Right cardiac atrium (tissue), 5 donors: Measurements from ENCODE around the gene ARG2. TPM values are rescaled to one million over a fixed set of nuclear protein-coding genes. Genes with fewer than 3 reads are reported as not detected.

Experiments used
- ATAC-seq, 2 donors: fragments of 200-7000 bp; cut with Tn5 transposase; one replicate each; pipeline versions ENCODE4 v1.8.0 to v1.9.1; 2020; ENCODE audit warnings: moderate library complexity in 2 of 2, mild to moderate bottlenecking in 1 of 2
- DNase-seq, 3 donors: peaks; one replicate each; pipeline ENCODE4 v3.0.0-alpha.2; 2020
- H3K27ac ChIP-seq: one replicate; pipeline ENCODE4 v1.5.1; 2013; ENCODE audit warnings: mild to moderate bottlenecking, low read length, control low read depth, moderate library complexity
- H3K27me3 ChIP-seq: one replicate; pipeline ENCODE4 v1.6.1; 2013; ENCODE audit not compliant: control insufficient read depth, insufficient read depth
- H3K4me1 ChIP-seq: one replicate; pipeline ENCODE4 v1.6.1; 2013; ENCODE audit warnings: low read length; ENCODE audit not compliant: control insufficient read depth, insufficient read depth
- H3K4me3 ChIP-seq: one replicate; pipeline ENCODE4 v1.5.1; 2013; ENCODE audit warnings: low read length, control low read depth
- H3K9me3 ChIP-seq: one replicate; pipeline ENCODE4 v1.6.1; 2013; ENCODE audit warnings: low read length; ENCODE audit not compliant: control insufficient read depth
- WGBS: extraction: QIAGEN DNeasy Blood & Tissue Kit; methylation state at CpG from one replicate; pipeline ENCODE4 v1.1.7; 2013; 5-methylcytosine and 5-hydroxymethylcytosine counted together
- intact Hi-C, 4 donors: fragments of 100-400 bp; cut with DNase I; formaldehyde crosslinking; loops; one replicate each; pipeline versions ENCODE4 v1.11.0 to v1.14.0; 2022 to 2023
- polyA plus RNA-seq: library from polyadenylated mRNA; stranded (reverse); fragments of 200-250 nt; gene quantifications from one replicate; pipeline ENCODE4 v1.2.3, GENCODE V29; 2013
- total RNA-seq, 4 donors: library from RNA; stranded (reverse); fragmentation: NEBNext Ultra II Directional; extraction: Animal tissue kit (Norgen Biotek cat#: 25700); gene quantifications; one replicate each; pipeline ENCODE4 v1.2.1, GENCODE V29; 2021
- donor health status: healthy with polysubstance abuse.
- donor health status: DM: no; HTN: yes; CAD: no.
- donor health status: DM: no; HTN: no; CAD: no.
- donor health status: DM: no; HTN: yes; CAD: no; lungs with severe emphysema.
- donor health status: DM: yes; HTN: yes; CAD: no.

ARG2 gene
- total and polyA plus RNA-seq, 5 donors = 0.25 to 0.93 (median 0.61) TPM

GRCh38 chr14:67653651-67654280, 34.0 kb downstream of the ARG2 start:
- ATAC-seq (no peak), DNase-seq (no peak)
- Histone ChIP-seq H3K27me3 (no peaks in the 10 kb centered on the region), H3K27ac (no peak overlapping the region), H3K4me3 (no peak overlapping the region), H3K4me1 (no peaks in the 10 kb centered on the region), H3K9me3 (no peaks in the 10 kb centered on the region)
- intact Hi-C loops = no loop called here
- 83% methylated on average over 6 of the region's 6 CpGs for WGBS

- Histone ChIP-seq H3K27ac (no peak overlapping the region), H3K27me3 (no peaks in the 10 kb centered on the region), H3K4me1 (no peaks in the 10 kb centered on the region), H3K4me3 (no peak overlapping the region), H3K9me3 (no peaks in the 10 kb centered on the region)
- DNase-seq = no peak
- intact Hi-C loops = no loop called here
- no peak for ATAC-seq
- WGBS = 82% methylated on average over 4 of the region's 4 CpGs
These were observed 43.9 kb downstream of the ARG2 start for GRCh38 chr14:67663633-67664032.

- DNase-seq (no peak), ATAC-seq (peak in 1 of 2 donors; percentile 37)
- intact Hi-C loops = loop anchor here in 2 of 4 donors (2.0 to 5.0 kb wide), 2 partner anchors 44 to 47 kb away; partner anchors contain the start of gene ARG2 (in 1 of the 2)
- no peaks in the 10 kb centered on the region for H3K27me3 ChIP-seq
- no peaks in the 10 kb centered on the region for H3K9me3 ChIP-seq
- no peaks in the 10 kb centered on the region for H3K4me1 ChIP-seq
- H3K4me3 ChIP-seq = no peak overlapping the region
- WGBS = 65% methylated on average over 2 of the region's 2 CpGs
- no peak overlapping the region for H3K27ac ChIP-seq
These were observed 46.1 kb downstream of the ARG2 start for GRCh38 chr14:67665868-67666267.

- intact Hi-C loops = loop anchor here in 2 of 4 donors (2.0 to 5.0 kb wide), 2 partner anchors 45 to 48 kb away; partner anchors contain the start of gene ARG2 (in 1 of the 2)
- H3K4me1 ChIP-seq = no peaks in the 10 kb centered on the region
- DNase-seq = no peak
- no peaks in the 10 kb centered on the region for H3K27me3 ChIP-seq
- H3K4me3 ChIP-seq = no peak overlapping the region
- no peaks in the 10 kb centered on the region for H3K9me3 ChIP-seq
- 24% methylated on average over 1 of the region's 1 CpG for WGBS
- H3K27ac ChIP-seq = no peak overlapping the region
- peak; percentile 69 to 74 for ATAC-seq
These were observed 47.2 kb downstream of the ARG2 start for GRCh38 chr14:67666750-67667449.

GRCh38 chr14:67668559-67668958, 48.8 kb downstream of the ARG2 start:
- H3K27me3 ChIP-seq = no peaks in the 10 kb centered on the region
- no peaks in the 10 kb centered on the region for H3K9me3 ChIP-seq
- H3K4me1 ChIP-seq = peaks cover 3% of the 10 kb centered on the region
- H3K4me3 ChIP-seq = no peak overlapping the region
- intact Hi-C loops = loop anchor here in 1 of 4 donors (5.0 kb wide), 1 partner anchor 46 kb away; no protein-coding TSS in a partner anchor
- H3K27ac ChIP-seq = no peak overlapping the region
- ATAC-seq = no peak
- no peak for DNase-seq

- Histone ChIP-seq H3K27me3 (no peaks in the 10 kb centered on the region), H3K4me1 (peaks cover 3% of the 10 kb centered on the region), H3K4me3 (peak overlapping the region; percentile 78), H3K27ac (no peak overlapping the region), H3K9me3 (no peaks in the 10 kb centered on the region)
- no peak for DNase-seq
- 41% methylated on average over 5 of the region's 5 CpGs for WGBS
- no peak for ATAC-seq
- intact Hi-C loops = no loop called here
These were observed 53.7 kb downstream of the ARG2 start for GRCh38 chr14:67673451-67673850.

- H3K27ac ChIP-seq = peak overlapping the region; percentile 99
- WGBS = under 1% methylated on average over 25 of the region's 25 CpGs
- DNase-seq = peak; percentile 72 to 89 (median 88)
- ATAC-seq = peak; percentile 89 to 91
- peak overlapping the region; percentile 78 for H3K4me3 ChIP-seq
- no peaks in the 10 kb centered on the region for H3K9me3 ChIP-seq
- intact Hi-C loops = no loop called here
- peaks cover 3% of the 10 kb centered on the region for H3K4me1 ChIP-seq
- no peaks in the 10 kb centered on the region for H3K27me3 ChIP-seq
These were observed 54.4 kb downstream of the ARG2 start for GRCh38 chr14:67674139-67674479.

GRCh38 chr14:67674480-67675218, 54.9 kb downstream of the ARG2 start, which contains the start of gene VTI1B:
Gene VTI1B (minus strand): TSS chr14:67674632. CDS start chr14:67674489, 143 bp downstream.
- peak; percentile 87 to 94 (median 93) for DNase-seq
- Histone ChIP-seq H3K4me1 (peaks cover 3% of the 10 kb centered on the region), H3K27ac (peak within 1 kb of the TSS; percentile 99), H3K4me3 (peak within 1 kb of the TSS; percentile 78), H3K27me3 (no peaks in the 10 kb centered on the region), H3K9me3 (no peaks in the 10 kb centered on the region)
- intact Hi-C loops = no loop called here
- peak; percentile 97 to 98 for ATAC-seq
- WGBS = under 1% methylated on average over 87 of the region's 87 CpGs

- Histone ChIP-seq H3K9me3 (no peaks in the 10 kb centered on the region), H3K27ac (peak overlapping the region; percentile 84), H3K27me3 (no peaks in the 10 kb centered on the region), H3K4me1 (peaks cover 3% of the 10 kb centered on the region), H3K4me3 (peak overlapping the region; percentile 78)
- DNase-seq = no peak
- intact Hi-C loops = no loop called here
- no peak for ATAC-seq
- WGBS = 33% methylated on average over 16 of the region's 16 CpGs
These were observed 55.5 kb downstream of the ARG2 start for GRCh38 chr14:67675219-67675582.

GRCh38 chr14:67679006-67679405, 59.3 kb downstream of the ARG2 start:
- intact Hi-C loops = no loop called here
- Histone ChIP-seq H3K27ac (no peak overlapping the region), H3K9me3 (no peaks in the 10 kb centered on the region), H3K4me3 (no peak overlapping the region), H3K4me1 (no peaks in the 10 kb centered on the region), H3K27me3 (no peaks in the 10 kb centered on the region)
- WGBS = 72% methylated on average over 2 of the region's 2 CpGs
- no peak for DNase-seq
- no peak for ATAC-seq

- Histone ChIP-seq H3K27ac (no peak overlapping the region), H3K9me3 (no peaks in the 10 kb centered on the region), H3K4me3 (no peak overlapping the region), H3K4me1 (no peaks in the 10 kb centered on the region), H3K27me3 (no peaks in the 10 kb centered on the region)
- 86% methylated on average over 3 of the region's 3 CpGs for WGBS
- no peak for DNase-seq
- peak in 1 of 2 donors; percentile 51 for ATAC-seq
- intact Hi-C loops = no loop called here
These were observed 60.4 kb downstream of the ARG2 start for GRCh38 chr14:67680121-67680602.
